Esophagus squamous epithelium (tissue), 5 donors: Measurements from ENCODE around the gene PGBD5. TPM values are rescaled to one million over a fixed set of nuclear protein-coding genes. Genes with fewer than 3 reads are reported as not detected.

Experiments
- DNase-seq: peaks from one replicate; lab custom pipeline; 2025; lab: John Stamatoyannopoulos, UW
- H3K27ac ChIP-seq, 4 donors: fragments of 200-600 bp; sonication (generic); one replicate each; pipeline ENCODE4 v1.5.1; 2016 to 2019; ENCODE audit warnings: mild to moderate bottlenecking in 1 of 4
- H3K27me3 ChIP-seq, 4 donors: fragments of 200-600 bp; sonication (generic); 1 replicate in 3 of 4; 2 replicates in 1 of 4; pipeline versions ENCODE4 v1.5.1 to v1.6.0; 2017 to 2021; ENCODE audit warnings: antibody characterized with exemption in 1 of 4
- H3K36me3 ChIP-seq, 3 donors: fragments of 200-600 bp; sonication (generic); one replicate each; pipeline ENCODE4 v1.5.1; 2016 to 2019
- H3K4me1 ChIP-seq, 3 donors: fragments of 200-600 bp; sonication (generic); one replicate each; pipeline ENCODE4 v1.5.1; 2017 to 2019
- H3K4me3 ChIP-seq, 4 donors: fragments of 200-600 bp; sonication (generic); 1 replicate in 3 of 4; 2 replicates in 1 of 4; pipeline ENCODE4 v1.5.1; 2016 to 2019; ENCODE audit warnings: mild to moderate bottlenecking in 2 of 4, moderate library complexity in 1 of 4
- H3K9me3 ChIP-seq, 3 donors: fragments of 200-600 bp; sonication (generic); one replicate each; pipeline ENCODE4 v1.5.1; 2016 to 2019
- POLR2A ChIP-seq, 4 donors: fragments of 450-650 bp; IDR thresholded peaks; one replicate each; pipeline ENCODE4 v1.6.1; 2017; ENCODE audit warnings: antibody characterized with exemption in 4 of 4, mild to moderate bottlenecking in 4 of 4, moderate library complexity in 3 of 4
- WGBS, 2 donors: methylation state at CpG; one replicate each; pipeline ENCODE4 v1.1.5; 2018; 5-methylcytosine and 5-hydroxymethylcytosine counted together
- intact Hi-C: fragments of 100-400 bp; cut with DNase I; formaldehyde crosslinking; loops from one replicate; pipeline ENCODE4 v1.15.0; 2022
- total RNA-seq, 4 donors: library from RNA; depleted of rRNA; stranded (reverse); fragments of >200 nt; gene quantifications; one replicate each; pipeline ENCODE4 v1.1.0, GENCODE V29; 2016
- TF ChIP-seq, protein P1 (sequence below), 6 experiments: fragments of 450-650 bp in 4 of 6; fragments of 200-600 bp in 2 of 6; sonication (generic) in 2 of 6; IDR thresholded peaks; one replicate each; pipeline ENCODE4 v1.5.1; 2016 to 2019; ENCODE audit warnings: antibody characterized with exemption in 6 of 6, mild to moderate bottlenecking in 4 of 6, moderate library complexity in 4 of 6
- donor health status: DM: yes; HTN: yes; CAD: no.

Gene PGBD5
- total RNA-seq, 4 donors from 2014 or later, result under 0.01 to 6.1 (median 3.0) TPM

DNA sequence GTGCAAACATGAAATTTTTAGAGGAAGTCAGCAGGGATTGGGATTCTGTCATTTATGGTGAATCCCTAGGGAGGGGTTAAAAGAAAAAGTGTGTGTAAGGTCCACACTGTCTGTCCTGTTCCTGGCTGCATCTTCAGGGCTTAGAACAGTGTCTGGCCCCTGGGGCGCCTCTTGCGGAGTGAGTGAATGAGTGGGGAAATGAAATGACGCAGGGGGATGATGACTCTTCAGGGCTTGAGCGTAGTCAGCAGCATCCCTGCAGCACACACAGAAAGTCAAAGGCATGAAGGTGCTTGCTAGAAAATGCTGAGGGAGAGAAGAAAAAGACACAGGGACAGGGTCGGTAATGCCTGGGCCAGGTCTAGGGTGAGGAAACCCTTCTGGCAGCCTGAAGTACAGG, 57.8 kb downstream of the PGBD5 start:
- WGBS, 2 donors, result 61 to 75% methylated on average over 5 of the region's 5 CpGs
- intact Hi-C loops, result no loop called here
- H3K4me3 ChIP-seq, result no peak overlapping the region
- no peaks in the 10 kb centered on the region for H3K4me1 ChIP-seq
- H3K27ac ChIP-seq, result no peak overlapping the region
- H3K9me3 ChIP-seq, result no peaks in the 10 kb centered on the region
- no peak for DNase-seq
- H3K36me3 ChIP-seq, result no peaks in the 10 kb centered on the region
- TF ChIP-seq POLR2A (IDR thresholded peaks at IDR 0.05), result no peak
- TF ChIP-seq, protein P1, sequence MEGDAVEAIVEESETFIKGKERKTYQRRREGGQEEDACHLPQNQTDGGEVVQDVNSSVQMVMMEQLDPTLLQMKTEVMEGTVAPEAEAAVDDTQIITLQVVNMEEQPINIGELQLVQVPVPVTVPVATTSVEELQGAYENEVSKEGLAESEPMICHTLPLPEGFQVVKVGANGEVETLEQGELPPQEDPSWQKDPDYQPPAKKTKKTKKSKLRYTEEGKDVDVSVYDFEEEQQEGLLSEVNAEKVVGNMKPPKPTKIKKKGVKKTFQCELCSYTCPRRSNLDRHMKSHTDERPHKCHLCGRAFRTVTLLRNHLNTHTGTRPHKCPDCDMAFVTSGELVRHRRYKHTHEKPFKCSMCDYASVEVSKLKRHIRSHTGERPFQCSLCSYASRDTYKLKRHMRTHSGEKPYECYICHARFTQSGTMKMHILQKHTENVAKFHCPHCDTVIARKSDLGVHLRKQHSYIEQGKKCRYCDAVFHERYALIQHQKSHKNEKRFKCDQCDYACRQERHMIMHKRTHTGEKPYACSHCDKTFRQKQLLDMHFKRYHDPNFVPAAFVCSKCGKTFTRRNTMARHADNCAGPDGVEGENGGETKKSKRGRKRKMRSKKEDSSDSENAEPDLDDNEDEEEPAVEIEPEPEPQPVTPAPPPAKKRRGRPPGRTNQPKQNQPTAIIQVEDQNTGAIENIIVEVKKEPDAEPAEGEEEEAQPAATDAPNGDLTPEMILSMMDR (IDR thresholded peaks at IDR 0.05), result no peak
- H3K27me3 ChIP-seq, result peaks cover 0 to 41% (median 0%) of the 10 kb centered on the region in 4 donors

DNA sequence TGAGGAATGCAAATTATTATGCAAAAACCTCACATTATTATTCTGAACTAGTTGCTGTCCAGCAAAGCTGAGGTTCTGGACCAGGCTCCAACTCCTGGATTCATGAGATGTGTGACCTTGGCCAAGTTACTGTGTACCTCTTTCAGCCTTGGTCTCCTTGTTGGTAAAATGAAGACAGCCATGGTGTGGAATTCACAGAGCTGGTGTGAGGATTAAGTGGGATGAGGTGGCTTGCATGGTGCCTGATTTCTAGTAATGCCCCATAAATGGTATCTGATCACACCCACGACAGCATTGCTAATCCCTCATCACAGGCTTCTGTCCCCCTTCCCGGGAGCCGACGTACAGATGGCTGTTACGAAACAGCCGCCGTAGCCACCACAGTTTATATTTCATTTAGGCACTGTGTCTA, 59.6 kb downstream of the PGBD5 start:
- DNase-seq, result no peak
- no peaks in the 10 kb centered on the region for H3K4me1 ChIP-seq
- intact Hi-C loops, result no loop called here
- TF ChIP-seq, protein P1 (IDR thresholded peaks at IDR 0.05), result no peak
- TF ChIP-seq POLR2A (IDR thresholded peaks at IDR 0.05), result no peak
- 78 to 81% methylated on average over 7 of the region's 7 CpGs for WGBS, 2 donors
- H3K27me3 ChIP-seq, result peaks cover 0 to 59% (median 0%) of the 10 kb centered on the region in 4 donors
- no peaks in the 10 kb centered on the region for H3K36me3 ChIP-seq
- no peak overlapping the region for H3K4me3 ChIP-seq
- H3K27ac ChIP-seq, result no peak overlapping the region
- no peaks in the 10 kb centered on the region for H3K9me3 ChIP-seq

DNA sequence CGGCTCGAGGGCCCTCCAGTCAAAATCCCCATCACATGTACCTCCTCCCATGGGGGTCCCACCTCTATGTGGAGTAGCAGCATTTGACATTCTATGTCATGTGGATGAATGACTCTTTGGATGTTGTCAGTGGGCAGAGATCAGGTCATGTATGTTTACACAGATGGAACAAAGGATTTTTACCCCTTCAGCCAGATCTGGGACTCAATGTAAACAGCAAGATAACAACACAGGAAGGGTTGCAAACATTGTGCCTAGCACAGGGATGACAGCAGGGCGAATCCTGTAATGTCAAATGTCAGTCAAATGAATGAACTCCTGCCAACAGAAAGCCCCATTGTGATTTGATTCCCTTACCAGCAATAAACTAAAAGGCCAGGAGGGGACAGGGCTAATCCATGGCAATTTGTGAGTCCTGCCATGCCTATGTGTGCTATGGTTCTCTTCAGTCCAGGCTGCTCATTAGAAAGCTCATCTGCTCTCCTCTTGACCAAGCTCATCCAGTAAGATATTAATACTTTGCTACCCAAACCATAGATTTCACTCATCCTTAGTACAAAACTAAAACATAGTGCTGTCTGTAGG, 60.3 kb downstream of the PGBD5 start:
- WGBS, 2 donors, result 17 to 78% methylated on average over 1 to 3 of the region's 3 CpGs
- Histone ChIP-seq H3K4me3 (no peak overlapping the region), H3K27ac (no peak overlapping the region), H3K9me3 (no peaks in the 10 kb centered on the region), H3K36me3 (no peaks in the 10 kb centered on the region), H3K4me1 (no peaks in the 10 kb centered on the region), H3K27me3 (peaks cover 0 to 66% (median 0%) of the 10 kb centered on the region in 4 donors)
- intact Hi-C loops, result no loop called here
- no peak for DNase-seq
- TF ChIP-seq, protein P1 (IDR thresholded peaks at IDR 0.05), result no peak
- no peak for TF ChIP-seq POLR2A (IDR thresholded peaks at IDR 0.05)

DNA sequence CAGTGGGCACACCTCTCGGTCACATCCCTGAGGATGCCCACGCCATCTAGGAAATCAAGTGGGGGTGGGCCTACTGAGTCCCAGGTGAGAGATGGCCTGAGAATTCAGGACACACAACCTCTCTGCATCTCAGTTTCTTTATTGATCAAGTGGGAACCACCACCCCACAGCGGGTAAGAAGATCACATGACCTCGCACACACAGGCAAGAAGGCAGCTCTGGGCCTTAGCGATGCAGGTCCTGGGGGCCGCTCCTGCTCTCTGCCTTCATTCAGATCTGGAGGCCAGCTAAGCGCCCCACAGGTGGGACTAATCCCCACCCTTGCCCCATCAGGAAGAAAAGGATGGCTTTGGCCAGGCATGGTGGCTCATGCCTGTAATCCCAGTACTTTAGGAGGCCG, 63.2 kb downstream of the PGBD5 start:
- intact Hi-C loops, result no loop called here
- Histone ChIP-seq H3K27ac (no peak overlapping the region), H3K4me3 (no peak overlapping the region), H3K36me3 (no peaks in the 10 kb centered on the region), H3K9me3 (no peaks in the 10 kb centered on the region), H3K4me1 (peaks cover 0 to 12% (median 5%) of the 10 kb centered on the region in 3 donors), H3K27me3 (peaks cover 0 to 72% (median 0%) of the 10 kb centered on the region in 4 donors)
- no peak for DNase-seq
- TF ChIP-seq, protein P1 (IDR thresholded peaks at IDR 0.05), result no peak
- no peak for TF ChIP-seq POLR2A (IDR thresholded peaks at IDR 0.05)
- WGBS, 2 donors, result 82 to 83% methylated on average over 1 to 2 of the region's 8 CpGs

DNA sequence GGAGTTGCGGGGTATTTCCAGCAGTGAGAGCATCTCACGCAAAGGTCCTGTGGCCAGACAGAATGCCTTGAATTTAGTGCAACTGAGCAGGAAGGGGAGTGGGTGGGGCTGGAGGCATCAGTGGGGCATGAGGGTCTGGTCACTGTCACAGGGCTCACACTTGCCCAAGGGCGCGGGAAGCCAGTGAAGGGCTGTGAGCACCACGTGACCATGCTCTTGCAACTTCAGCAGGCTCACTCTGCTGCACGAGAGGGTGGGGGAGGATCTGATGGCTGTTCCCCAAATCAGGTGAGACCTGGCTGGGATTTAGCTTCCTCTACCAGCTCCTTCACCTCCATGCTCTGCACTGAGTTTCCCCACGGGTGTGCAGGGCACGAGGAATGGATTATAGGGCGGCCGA, 64.2 kb downstream of the PGBD5 start:
- Histone ChIP-seq H3K4me3 (no peak overlapping the region), H3K27me3 (peaks cover 0 to 77% (median 0%) of the 10 kb centered on the region in 4 donors), H3K36me3 (no peaks in the 10 kb centered on the region), H3K9me3 (no peaks in the 10 kb centered on the region), H3K4me1 (peaks cover 0 to 19% (median 5%) of the 10 kb centered on the region in 3 donors), H3K27ac (no peak overlapping the region)
- intact Hi-C loops, result no loop called here
- TF ChIP-seq, protein P1 (IDR thresholded peaks at IDR 0.05), result no peak
- TF ChIP-seq POLR2A (IDR thresholded peaks at IDR 0.05), result no peak
- WGBS, 2 donors, result 90 to 100% methylated on average over 3 to 6 of the region's 10 CpGs
- DNase-seq, result no peak
